Measurements from ENCODE around the gene PPM1H.

DNA sequence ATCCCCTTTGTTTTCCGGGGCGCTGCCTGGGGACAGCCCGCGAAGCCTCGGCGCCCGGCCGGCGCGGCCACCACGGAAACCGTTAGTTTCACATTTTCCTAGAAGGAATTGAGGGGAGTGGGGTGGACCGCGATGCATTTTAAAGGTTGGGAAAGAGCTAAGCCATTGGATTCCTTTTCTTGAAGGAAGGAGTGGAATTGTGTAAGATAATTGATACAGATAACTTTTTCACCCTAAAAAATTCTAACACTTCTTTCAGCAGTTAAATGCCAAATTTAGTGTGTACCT, 331.2 kb downstream of the PPM1H start:
- TF ChIP-seq, protein P1, sequence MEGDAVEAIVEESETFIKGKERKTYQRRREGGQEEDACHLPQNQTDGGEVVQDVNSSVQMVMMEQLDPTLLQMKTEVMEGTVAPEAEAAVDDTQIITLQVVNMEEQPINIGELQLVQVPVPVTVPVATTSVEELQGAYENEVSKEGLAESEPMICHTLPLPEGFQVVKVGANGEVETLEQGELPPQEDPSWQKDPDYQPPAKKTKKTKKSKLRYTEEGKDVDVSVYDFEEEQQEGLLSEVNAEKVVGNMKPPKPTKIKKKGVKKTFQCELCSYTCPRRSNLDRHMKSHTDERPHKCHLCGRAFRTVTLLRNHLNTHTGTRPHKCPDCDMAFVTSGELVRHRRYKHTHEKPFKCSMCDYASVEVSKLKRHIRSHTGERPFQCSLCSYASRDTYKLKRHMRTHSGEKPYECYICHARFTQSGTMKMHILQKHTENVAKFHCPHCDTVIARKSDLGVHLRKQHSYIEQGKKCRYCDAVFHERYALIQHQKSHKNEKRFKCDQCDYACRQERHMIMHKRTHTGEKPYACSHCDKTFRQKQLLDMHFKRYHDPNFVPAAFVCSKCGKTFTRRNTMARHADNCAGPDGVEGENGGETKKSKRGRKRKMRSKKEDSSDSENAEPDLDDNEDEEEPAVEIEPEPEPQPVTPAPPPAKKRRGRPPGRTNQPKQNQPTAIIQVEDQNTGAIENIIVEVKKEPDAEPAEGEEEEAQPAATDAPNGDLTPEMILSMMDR (IDR thresholded peaks at IDR 0.05; ENCODE audit: low read length), result no peak
- TF ChIP-seq EZH2 (IDR thresholded peaks at IDR 0.05; ENCODE audit: borderline replicate concordance, low read length), result no peak

Measured in OCI-LY1 (cell line).